ENCODE data around the gene DDX1.

- TF ChIP-seq CTCF (IDR thresholded peaks at IDR 0.05; ENCODE audit: insufficient read depth, low read length, poor library complexity, severe bottlenecking): no peak
- no peak for TF ChIP-seq EZH2phosphoT487 (conservative IDR thresholded peaks at IDR 0.05; ENCODE audit: low read length)
These were observed 51.3 kb downstream of the DDX1 start for GRCh38 chr2:15642815-15643500.
